NCI-H1694 (cell line): Measurements from ENCODE around the gene JCAD.
A peak's percentile ranks its signal among the peaks of the same experiment; 100 is the strongest.
"Not testable (repeated sequence)": the region's sequence is repeated elsewhere in the genome, so short reads cannot be mapped to it uniquely, and the experiment has no call there.

Experiments
- DNase-seq: peaks from one replicate; lab custom pipeline; 2025; lab: John Stamatoyannopoulos, UW

Gene JCAD

DNA sequence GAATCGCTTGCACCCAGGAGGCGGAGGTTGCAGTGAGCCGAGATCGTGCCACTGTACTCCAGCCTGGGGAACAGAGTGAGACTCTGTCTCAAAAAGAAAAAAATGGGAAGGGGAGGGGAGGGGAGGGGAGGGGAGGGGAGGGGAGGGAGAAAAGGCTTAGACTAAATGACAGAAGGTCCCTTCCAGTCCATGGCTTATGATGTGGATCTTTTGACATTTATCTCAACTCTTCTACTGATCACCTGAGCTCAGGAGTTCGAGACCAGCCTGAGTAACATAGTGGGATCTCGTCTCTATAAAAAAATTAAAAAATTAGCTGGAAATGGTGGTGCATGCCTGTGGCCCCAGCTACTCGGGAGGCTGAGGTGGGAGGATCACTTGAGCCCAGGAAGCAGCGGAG is 34.0 kb downstream of the JCAD start:
- DNase-seq: not testable (repeated sequence)

DNA sequence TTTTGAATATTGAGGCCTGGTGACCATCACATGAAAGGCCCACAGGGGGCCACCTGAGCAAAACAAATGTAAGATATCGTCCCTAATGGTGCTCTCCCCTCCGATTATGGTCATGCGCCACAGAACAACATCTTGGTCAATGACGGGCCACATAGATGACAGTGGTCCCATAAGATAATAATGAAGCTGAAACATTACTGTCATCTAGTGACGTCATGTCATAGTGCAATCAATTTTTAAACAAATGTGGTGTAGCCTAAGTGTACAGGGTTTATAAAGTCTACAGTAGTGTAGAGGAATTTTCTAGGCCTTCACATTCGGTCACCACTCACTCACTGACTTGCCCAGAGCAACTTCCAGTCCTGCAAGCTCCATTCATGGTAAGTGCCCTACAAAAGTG is 36.8 kb downstream of the JCAD start:
- DNase-seq: no peak

DNA sequence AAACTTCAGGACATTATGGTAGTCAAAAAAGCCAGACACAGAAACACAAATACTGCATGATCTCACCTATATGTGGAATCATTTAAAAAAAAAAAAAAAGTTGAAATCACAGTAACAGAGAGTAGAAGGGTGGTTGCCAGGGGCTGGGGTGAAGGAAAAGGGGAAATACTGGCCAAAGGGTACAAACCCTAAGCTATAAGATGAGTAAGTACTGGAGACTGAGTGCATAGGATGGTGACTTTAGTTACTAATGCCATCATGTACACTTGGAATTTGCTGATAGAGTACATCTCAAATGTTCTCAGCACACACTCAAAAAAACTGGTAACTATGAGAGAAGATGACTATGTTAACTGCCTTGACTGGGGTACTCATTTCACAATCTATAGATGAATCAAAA is 39.9 kb downstream of the JCAD start:
- no peak for DNase-seq

DNA sequence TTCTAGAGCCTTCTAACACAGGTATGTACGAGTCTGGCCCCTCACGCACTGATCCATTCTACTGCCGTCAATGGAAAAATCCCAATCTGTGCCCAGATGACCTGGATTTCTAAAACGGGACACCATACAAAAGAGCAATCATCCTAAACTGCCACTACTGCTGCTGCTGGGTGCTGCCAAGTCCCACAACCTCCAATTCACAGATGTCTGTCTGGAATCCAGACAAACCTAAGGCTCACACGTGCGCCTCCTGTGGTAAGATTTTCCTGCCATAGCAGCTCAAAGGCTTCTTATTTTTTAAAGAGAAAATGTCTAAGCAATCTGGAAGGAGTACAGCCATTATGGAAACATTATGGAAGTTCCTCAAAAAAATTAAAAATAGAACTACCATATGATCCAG is 40.9 kb downstream of the JCAD start:
- DNase-seq: no peak

- DNase-seq: no peak
Measured at GRCh38 chr10:30017966-30018365, 41.4 kb downstream of the JCAD start.

- no peak for DNase-seq
Measured at GRCh38 chr10:30017556-30017955, 41.8 kb downstream of the JCAD start.

DNA sequence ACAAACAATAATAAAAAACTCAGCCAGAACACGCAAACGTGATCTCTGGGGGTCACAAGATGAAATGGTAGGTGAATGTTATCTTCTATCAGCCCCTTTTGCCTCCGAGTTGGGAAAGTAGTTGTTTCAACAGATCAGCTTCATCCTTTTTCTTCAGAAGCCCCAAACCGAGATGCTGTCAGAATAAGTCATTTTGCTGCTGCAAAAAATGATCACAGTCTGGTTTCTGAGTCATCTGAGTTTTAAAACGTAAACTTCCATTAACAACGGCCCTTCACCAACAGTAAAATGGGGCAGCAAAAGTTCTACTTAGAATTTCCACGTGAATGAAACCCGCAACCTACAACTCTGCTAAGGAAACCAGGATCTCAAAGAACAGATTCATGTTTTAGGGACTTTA is 44.9 kb downstream of the JCAD start:
- no peak for DNase-seq

GRCh38 chr10:30013757-30014156 is 45.6 kb downstream of the JCAD start:
- peak; percentile 56 for DNase-seq

DNA sequence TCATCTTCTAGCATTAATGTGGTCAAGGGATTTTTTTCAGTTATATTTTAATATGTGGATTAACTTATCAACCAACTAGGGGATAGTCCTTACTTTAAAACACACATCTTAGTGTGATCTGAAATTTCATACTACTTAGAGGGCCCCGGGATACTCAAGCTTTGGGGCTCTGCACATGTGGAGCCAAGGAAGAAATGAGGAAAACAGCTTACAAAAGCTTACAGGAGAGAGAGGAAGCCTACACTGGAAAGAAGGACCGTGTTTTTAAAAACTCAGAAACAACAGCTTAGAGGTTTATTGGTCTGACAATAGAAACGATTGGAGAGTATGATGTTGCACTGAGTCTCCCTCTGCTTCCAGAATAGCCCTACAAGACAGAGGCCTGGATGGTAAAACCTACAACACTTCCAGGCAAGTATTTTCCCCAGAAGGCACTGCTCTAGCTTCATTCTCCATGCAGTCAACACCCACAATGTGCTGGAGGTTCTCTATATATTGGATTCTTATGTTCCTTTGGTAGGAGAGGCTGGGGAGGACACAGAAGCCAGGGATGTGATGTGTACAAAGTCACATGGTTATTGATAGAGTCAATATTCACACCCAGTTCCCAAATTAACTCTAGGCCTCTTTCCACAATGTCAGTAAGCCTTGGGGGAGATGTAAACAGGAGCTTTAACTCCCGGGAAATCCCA is 47.3 kb downstream of the JCAD start:
- DNase-seq: no peak

GRCh38 chr10:30011396-30011795 is 48.0 kb downstream of the JCAD start:
- no peak for DNase-seq

- no peak for DNase-seq
Measured at GRCh38 chr10:30007406-30007805, 52.0 kb downstream of the JCAD start.

DNA sequence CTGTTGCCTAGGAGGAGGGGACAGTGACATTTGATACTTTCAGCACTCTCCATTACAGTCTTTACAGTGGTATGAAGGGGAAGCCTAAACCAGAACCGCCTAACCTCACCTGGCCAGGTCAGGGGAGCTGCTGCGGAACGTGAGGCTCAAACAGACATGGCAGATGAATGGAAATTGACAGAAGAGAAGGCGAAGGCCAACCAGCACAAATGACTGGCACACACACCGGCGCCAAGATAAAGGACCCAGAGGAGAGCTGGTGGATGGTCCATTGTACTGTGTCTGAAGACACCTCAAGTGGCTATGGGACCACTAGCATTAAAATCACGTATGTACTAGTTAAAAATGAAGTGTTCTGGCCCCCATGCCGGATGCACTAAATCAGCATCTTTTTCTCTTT is 53.0 kb downstream of the JCAD start:
- no peak for DNase-seq

DNA sequence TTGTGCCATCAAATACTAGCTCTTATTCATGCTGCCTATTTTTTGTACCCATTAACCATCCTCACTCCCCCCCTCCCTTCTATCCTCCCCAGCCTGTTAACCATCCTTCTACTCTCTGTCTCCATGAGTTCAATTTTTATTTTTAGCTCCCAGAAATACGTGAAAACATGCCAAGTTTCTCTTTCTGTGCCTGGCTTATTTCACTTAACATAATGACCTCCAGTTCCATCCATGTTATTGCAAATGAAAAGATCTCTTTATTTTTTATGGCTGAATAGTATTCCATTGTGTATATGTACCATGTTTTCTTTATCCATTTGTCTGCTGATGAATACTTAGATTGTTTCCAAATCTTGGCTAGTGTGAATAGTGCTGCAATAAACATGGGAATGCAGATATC is 54.3 kb downstream of the JCAD start:
- not testable (repeated sequence) for DNase-seq

DNA sequence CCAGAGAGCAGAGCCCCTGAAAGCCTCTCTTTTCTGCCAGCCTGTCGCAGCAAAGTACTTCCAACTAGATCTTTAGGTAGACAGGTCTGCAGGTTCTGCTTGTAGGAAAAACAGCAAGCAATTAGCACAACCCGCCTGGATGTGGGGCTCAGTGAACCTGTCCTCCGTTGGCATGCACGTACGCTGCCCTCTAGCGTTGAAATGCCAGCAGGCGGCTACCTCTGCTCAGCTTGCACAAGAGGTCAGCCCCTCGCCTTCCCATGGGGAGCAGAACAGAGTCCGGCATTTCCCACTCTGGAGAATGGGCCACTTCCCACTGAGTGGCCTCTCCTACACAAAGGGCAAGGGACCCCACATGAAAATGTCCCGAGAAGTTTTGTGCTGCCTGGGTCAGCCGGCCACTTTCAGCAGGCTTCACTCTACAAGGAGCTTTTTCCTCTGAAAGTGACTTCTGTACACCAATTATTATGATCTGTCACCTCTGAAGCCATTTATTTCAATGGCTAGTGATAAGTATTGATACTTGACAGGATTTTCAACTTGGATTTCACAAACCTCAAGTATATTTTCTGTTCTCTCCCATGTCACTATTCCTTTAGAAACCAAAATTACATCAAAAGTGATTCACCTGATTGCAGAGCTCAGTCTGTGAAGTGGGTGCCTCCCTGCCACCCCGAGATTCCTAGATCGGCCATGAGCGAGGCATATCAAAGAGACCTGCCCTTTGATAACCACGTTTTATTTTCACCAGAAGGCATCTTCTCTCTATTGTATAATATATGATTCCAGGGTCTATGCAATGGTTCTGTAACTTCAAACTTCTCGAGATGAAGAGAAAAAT is 56.7 kb downstream of the JCAD start:
- DNase-seq: peak; percentile 70

- DNase-seq: no peak
Measured at GRCh38 chr10:30000802-30001571, 58.4 kb downstream of the JCAD start.

DNA sequence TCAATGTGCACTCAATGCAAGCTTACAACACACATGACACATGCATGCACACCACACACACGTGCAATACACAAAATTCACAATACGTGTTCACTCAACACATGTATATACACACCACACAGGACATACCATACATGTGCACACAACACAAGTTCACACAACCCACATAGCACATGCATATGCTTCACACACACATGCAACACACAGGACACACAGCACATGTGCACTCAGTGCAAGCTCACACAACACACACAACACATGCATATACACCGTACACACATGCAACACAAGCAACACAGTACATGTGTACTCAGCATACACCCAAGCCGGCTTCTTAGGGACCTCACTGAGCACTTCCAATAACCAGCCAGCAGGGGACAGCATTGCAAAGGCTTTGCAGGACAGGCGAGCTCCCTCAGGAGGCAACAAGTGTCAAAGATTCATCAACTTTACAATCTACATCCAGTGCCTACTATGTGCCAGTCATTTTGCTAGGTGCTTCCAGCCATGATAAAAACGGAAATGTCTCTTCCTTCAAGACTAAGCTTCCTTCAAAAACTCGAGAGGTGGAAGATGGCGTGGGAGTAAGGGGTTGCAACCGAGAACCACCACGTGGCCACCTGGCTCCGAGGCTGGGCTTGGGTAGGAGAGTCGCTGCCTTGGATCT is 61.1 kb downstream of the JCAD start:
- DNase-seq: peak; percentile 63

DNA sequence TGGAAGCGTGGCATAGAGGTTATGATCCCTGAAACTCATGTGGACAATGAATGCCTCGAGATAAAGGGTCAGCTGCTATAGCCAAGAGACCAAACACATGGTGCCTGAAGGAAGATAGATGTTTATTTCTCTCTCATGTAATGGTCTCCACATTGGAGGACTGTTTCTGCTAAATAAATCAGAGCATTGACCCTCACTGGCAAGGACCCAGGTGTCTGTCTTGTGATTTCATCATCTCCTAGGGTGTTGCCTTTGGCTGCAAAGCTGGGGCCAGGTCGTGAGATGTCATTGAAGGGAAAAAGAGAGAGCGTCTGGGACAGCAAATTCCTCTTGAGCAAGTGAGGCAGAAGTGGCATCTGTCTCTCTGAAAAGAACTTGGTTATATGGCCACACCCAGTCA is 64.6 kb downstream of the JCAD start:
- DNase-seq: no peak

DNA sequence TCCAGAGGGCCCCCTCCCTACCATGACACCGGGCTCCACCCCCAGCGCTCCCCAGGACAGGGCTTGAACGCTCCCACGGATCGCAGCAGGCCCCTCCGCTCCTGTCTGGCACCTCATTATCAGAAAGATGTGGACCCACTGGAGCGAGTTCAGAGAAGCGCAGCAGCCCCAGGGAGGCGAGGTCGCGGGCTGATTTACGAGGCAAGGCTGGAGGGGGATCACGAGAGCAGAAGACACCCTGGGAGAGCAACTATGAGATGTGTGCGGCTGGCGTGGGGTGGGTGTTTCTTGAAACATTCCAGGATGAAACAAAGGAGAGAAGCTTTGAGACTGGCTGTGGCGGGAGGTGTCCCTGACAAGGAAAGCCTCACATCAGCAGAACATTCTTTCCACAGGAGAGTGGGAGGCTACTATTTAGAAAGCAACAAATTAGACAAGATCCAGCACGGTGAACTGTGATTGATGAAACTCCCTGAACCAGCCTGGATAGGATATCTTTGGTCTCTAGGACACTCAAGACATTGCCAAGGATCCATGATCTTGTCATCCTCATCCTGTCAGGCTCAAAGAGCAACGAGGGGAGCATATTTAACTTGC is 66.0 kb downstream of the JCAD start:
- no peak for DNase-seq

- DNase-seq: no peak
Measured at GRCh38 chr10:29992914-29993313, 66.5 kb downstream of the JCAD start.

- DNase-seq: no peak
Measured at GRCh38 chr10:29991382-29991781, 68.0 kb downstream of the JCAD start.

DNA sequence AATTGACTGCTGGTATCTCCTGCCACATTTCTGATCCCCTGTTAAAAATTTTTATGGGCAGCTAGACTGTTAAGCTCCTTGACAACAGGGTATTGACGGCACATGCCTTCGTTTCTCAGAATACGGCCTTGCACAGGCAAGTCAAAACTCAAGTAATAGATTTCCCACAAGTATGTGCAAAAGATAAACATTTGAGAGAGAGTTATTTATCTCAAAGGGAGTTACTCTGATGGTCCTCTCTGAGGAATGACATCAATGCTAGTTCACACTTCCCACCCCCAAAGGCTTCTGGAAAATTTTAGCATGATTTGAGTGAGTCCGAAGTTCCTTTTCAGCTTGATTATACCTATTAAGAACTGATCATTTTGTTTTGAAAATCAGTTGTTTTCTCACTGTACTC is 71.9 kb downstream of the JCAD start:
- DNase-seq: no peak
